Neural cell (in vitro differentiated cells): ENCODE measurements around the gene SRCAP. TPM values are rescaled to one million over a fixed set of nuclear protein-coding genes. Genes with fewer than 3 reads are reported as not detected.

Experiments used
- H2AFZ ChIP-seq: fragments of 200-600, 300-800 bp; sonication (generic), shearing (Covaris generic); 2 replicates; pipeline ENCODE4 v1.6.0; 2014; ENCODE audit warnings: low read depth, mild to moderate bottlenecking, antibody characterized with exemption, low read length, moderate library complexity
- H3F3A ChIP-seq: fragments of 200-600 bp; shearing (Covaris generic); 2 replicates; pipeline ENCODE4 v1.6.1; 2016; ENCODE audit warnings: mild to moderate bottlenecking, moderate library complexity, mixed read lengths, antibody characterized with exemption, low read length; ENCODE audit not compliant: insufficient read depth, poor library complexity, severe bottlenecking
- H3K27ac ChIP-seq: fragments of 200-600, 300-800 bp; sonication (generic), shearing (Covaris generic); 2 replicates; pipeline ENCODE4 v1.5.1; 2014; ENCODE audit warnings: mild to moderate bottlenecking, low read length, moderate library complexity
- H3K27me3 ChIP-seq: fragments of 300-800, 200-600 bp; sonication (generic), shearing (Covaris generic); 2 replicates; pipeline ENCODE4 v1.6.0; 2014; ENCODE audit warnings: mild to moderate bottlenecking, low read depth, low read length, moderate library complexity; ENCODE audit not compliant: insufficient read depth
- H3K36me3 ChIP-seq: fragments of 300-800, 200-600 bp; sonication (generic), shearing (Covaris generic); 2 replicates; pipeline ENCODE4 v1.5.1; 2014; ENCODE audit warnings: mild to moderate bottlenecking, antibody characterized with exemption, low read length, moderate library complexity; ENCODE audit not compliant: insufficient read depth
- H3K4me2 ChIP-seq: fragments of 300-800, 200-600 bp; sonication (generic), shearing (Covaris generic); 2 replicates; pipeline ENCODE4 v1.6.0; 2014; ENCODE audit warnings: mild to moderate bottlenecking, low read length
- H3K4me3 ChIP-seq: fragments of 300-800, 200-600 bp; sonication (generic), shearing (Covaris generic); 2 replicates; pipeline ENCODE4 v1.5.1; 2014; ENCODE audit warnings: mild to moderate bottlenecking, low read length, moderate library complexity
- H3K79me2 ChIP-seq: fragments of 200-600 bp; shearing (Covaris generic); replicated peaks from 2 replicates; pipeline ENCODE4 v1.6.0; 2014; ENCODE audit warnings: mild to moderate bottlenecking, low read length, moderate library complexity; ENCODE audit not compliant: insufficient read depth
- H3K9ac ChIP-seq: fragments of 300-800, 200-600 bp; sonication (generic), shearing (Covaris generic); 2 replicates; pipeline ENCODE4 v1.6.1; 2016; ENCODE audit warnings: mild to moderate bottlenecking, low read length, mixed read lengths
- H3K9me2 ChIP-seq: fragments of 200-600 bp; shearing (Covaris generic); 2 replicates; pipeline ENCODE4 v1.6.1; 2016; ENCODE audit warnings: mild to moderate bottlenecking, low read length, mixed read lengths; ENCODE audit not compliant: insufficient read depth
- H3K9me3 ChIP-seq: fragments of 200-600, 300-800 bp; sonication (generic), shearing (Covaris generic); 2 replicates; pipeline ENCODE4 v1.6.1; 2016; ENCODE audit warnings: mild to moderate bottlenecking, mixed run types, low read length, moderate library complexity, mixed read lengths
- H4K20me1 ChIP-seq: fragments of 200-600 bp; shearing (Covaris generic); 2 replicates; pipeline ENCODE4 v1.6.1; 2016; ENCODE audit warnings: mild to moderate bottlenecking, mixed run types; ENCODE audit not compliant: insufficient read depth
- CTCF ChIP-seq: fragments of 450-650 bp; IDR thresholded peaks from 2 replicates; pipeline ENCODE4 v1.5.1; 2014; ENCODE audit warnings: antibody characterized with exemption, mild to moderate bottlenecking, moderate library complexity; ENCODE audit not compliant: poor library complexity, severe bottlenecking
- EP300 ChIP-seq: fragments of 450-650 bp; conservative IDR thresholded peaks from 2 replicates; pipeline ENCODE4 v1.6.1; 2014; ENCODE audit warnings: antibody characterized with exemption, mild to moderate bottlenecking, moderate library complexity; ENCODE audit not compliant: poor library complexity, severe bottlenecking
- EZH2 ChIP-seq: fragments of 200-600, 300-800 bp; shearing (Covaris generic), sonication (generic); IDR thresholded peaks from 2 replicates; pipeline ENCODE4 v1.6.1; 2014; ENCODE audit warnings: antibody characterized with exemption, low read length, borderline replicate concordance, mild to moderate bottlenecking; ENCODE audit not compliant: insufficient read depth, poor library complexity, severe bottlenecking
- MXI1 ChIP-seq: fragments of 450-650 bp; conservative IDR thresholded peaks from 2 replicates; pipeline ENCODE4 v1.6.1; 2014; ENCODE audit warnings: antibody characterized with exemption, mild to moderate bottlenecking; ENCODE audit not compliant: poor library complexity, severe bottlenecking
- POLR2AphosphoS5 ChIP-seq: IDR thresholded peaks from 2 replicates; pipeline ENCODE4 v1.6.1; 2012
- RAD21 ChIP-seq: fragments of 450-650 bp; conservative IDR thresholded peaks from 2 replicates; pipeline ENCODE4 v1.6.1; 2014; ENCODE audit warnings: antibody characterized with exemption, mild to moderate bottlenecking, moderate library complexity
- REST ChIP-seq: IDR thresholded peaks from 2 replicates; pipeline ENCODE4 v1.6.1; 2012; ENCODE audit warnings: borderline replicate concordance
- SMC3 ChIP-seq: fragments of 450-650 bp; conservative IDR thresholded peaks from 2 replicates; pipeline ENCODE4 v1.6.1; 2014; ENCODE audit warnings: antibody characterized with exemption, mild to moderate bottlenecking, moderate library complexity; ENCODE audit not compliant: poor library complexity
- TAF1 ChIP-seq: IDR thresholded peaks from 2 replicates; pipeline ENCODE4 v1.6.1; 2012; ENCODE audit warnings: low read depth
- polyA plus RNA-seq: library from polyadenylated mRNA; depleted of rRNA; stranded (reverse); fragments of >200 nt; gene quantifications from 2 replicates; pipeline ENCODE4 v1.2.3, GENCODE V29; 2014

Gene SRCAP
- polyA plus RNA-seq, 1 donor from 2014 or later: 0.76 TPM

- Histone ChIP-seq H3K4me3 (peak overlapping the region; percentile 91), H3K9ac (peak overlapping the region; percentile 86), H3K4me2 (peak overlapping the region; percentile 36), H3K27ac (peak overlapping the region; percentile 81), H3K36me3 (no peaks in the 10 kb centered on the region), H3K27me3 (no peaks in the 10 kb centered on the region), H2AFZ (no peak overlapping the region), H3K9me2 (no peaks in the 10 kb centered on the region), H4K20me1 (no peaks in the 10 kb centered on the region), H3F3A (no peaks in the 10 kb centered on the region), H3K79me2 (peaks cover 26% of the 10 kb centered on the region), H3K9me3 (no peaks in the 10 kb centered on the region)
- TF ChIP-seq SMC3 (no peak), MXI1 (no peak), REST (no peak), EP300 (no peak), RAD21 (no peak), CTCF (no peak), TAF1 (no peak), POLR2AphosphoS5 (no peak), EZH2 (no peak)
These were observed 64.2 kb downstream of the SRCAP start for GRCh38 chr16:30762991-30763725.

- peak overlapping the region; percentile 36 for H3K4me2 ChIP-seq
- no peak overlapping the region for H2AFZ ChIP-seq
- H3K27me3 ChIP-seq: no peaks in the 10 kb centered on the region
- no peak for TF ChIP-seq REST
- no peak for TF ChIP-seq RAD21
- peaks cover 26% of the 10 kb centered on the region for H3K79me2 ChIP-seq
- H4K20me1 ChIP-seq: no peaks in the 10 kb centered on the region
- H3F3A ChIP-seq: no peaks in the 10 kb centered on the region
- H3K27ac ChIP-seq: no peak overlapping the region
- no peaks in the 10 kb centered on the region for H3K9me3 ChIP-seq
- no peaks in the 10 kb centered on the region for H3K36me3 ChIP-seq
- H3K4me3 ChIP-seq: peak overlapping the region; percentile 91
- H3K9ac ChIP-seq: no peak overlapping the region
- no peaks in the 10 kb centered on the region for H3K9me2 ChIP-seq
These were observed 65.1 kb downstream of the SRCAP start for GRCh38 chr16:30764086-30764485.
